Thyroid gland (tissue), 4 donors: Measurements from ENCODE around the gene PAK4. TPM values are rescaled to one million over a fixed set of nuclear protein-coding genes. Genes with fewer than 3 reads are reported as not detected.

Source experiments
- DNase-seq, 2 donors: peaks; one replicate each; pipeline ENCODE4 v3.0.0-alpha.2; 2019
- H3K27ac ChIP-seq, 3 donors: fragments of 200-600 bp; sonication (generic); 1 replicate in 2 of 3; 2 replicates in 1 of 3; pipeline ENCODE4 v1.5.1; 2016 to 2019; ENCODE audit warnings: mild to moderate bottlenecking in 1 of 3, moderate library complexity in 1 of 3
- H3K27me3 ChIP-seq: fragments of 200-600 bp; sonication (generic); one replicate; pipeline ENCODE4 v1.5.1; 2019
- H3K36me3 ChIP-seq, 2 donors: fragments of 200-600 bp; sonication (generic); one replicate each; pipeline ENCODE4 v1.5.1; 2016 to 2019
- H3K4me1 ChIP-seq, 2 donors: fragments of 200-600 bp; sonication (generic); one replicate each; pipeline ENCODE4 v1.5.1; 2017 to 2019
- H3K4me3 ChIP-seq, 3 donors: fragments of 200-600 bp; sonication (generic); replicated peaks in 1 of 3; 1 replicate in 2 of 3; 2 replicates in 1 of 3; pipeline ENCODE4 v1.5.1; 2016; ENCODE audit warnings: mild to moderate bottlenecking in 1 of 3
- H3K9me3 ChIP-seq: fragments of 200-600 bp; sonication (generic); one replicate; pipeline ENCODE4 v1.5.1; 2017
- CTCF ChIP-seq, 6 experiments: fragments of 200-600 bp in 3 of 6; fragments of 450-650 bp in 3 of 6; sonication (generic) in 3 of 6; IDR thresholded peaks; one replicate each; pipeline ENCODE4 v1.5.1; 2016 to 2019; ENCODE audit warnings: antibody characterized with exemption in 6 of 6, mild to moderate bottlenecking in 2 of 6, inconsistent platforms in 1 of 6, moderate library complexity in 1 of 6
- POLR2A ChIP-seq, 2 donors: fragments of 450-650 bp; IDR thresholded peaks; one replicate each; pipeline ENCODE4 v1.6.1; 2017; ENCODE audit warnings: antibody characterized with exemption in 2 of 2, mild to moderate bottlenecking in 2 of 2, moderate library complexity in 1 of 2
- WGBS, 2 donors: methylation state at CpG; one replicate each; pipeline ENCODE4 v1.1.5; 2017; 5-methylcytosine and 5-hydroxymethylcytosine counted together
- intact Hi-C: fragments of 100-400 bp; cut with DNase I; formaldehyde crosslinking; loops from one replicate; pipeline ENCODE4 v1.15.1; 2023
- total RNA-seq, 4 donors: library from RNA; depleted of rRNA; stranded (reverse); fragments of >200 nt; gene quantifications; one replicate each; pipeline ENCODE4 v1.2.3, GENCODE V29; 2016

The PAK4 gene
- total RNA-seq, 4 donors from 2014 or later, result 12.4 to 24.9 (median 23.2) TPM

- intact Hi-C loops, result no loop called here
- Histone ChIP-seq H3K36me3 (peaks cover 30 to 57% of the 10 kb centered on the region in 2 donors), H3K27ac (no peak overlapping the region), H3K27me3 (no peaks in the 10 kb centered on the region), H3K4me3 (no peak overlapping the region), H3K9me3 (no peaks in the 10 kb centered on the region), H3K4me1 (peaks cover 5 to 8% of the 10 kb centered on the region in 2 donors)
- 91 to 94% methylated on average over 8 to 10 of the region's 10 CpGs for WGBS, 2 donors
- DNase-seq, result peak; percentile 38 to 39
- no peak for TF ChIP-seq CTCF (IDR thresholded peaks at IDR 0.05)
- TF ChIP-seq POLR2A (IDR thresholded peaks at IDR 0.05), result no peak
Measured at GRCh38 chr19:39177110-39177699, 51.6 kb downstream of the PAK4 start.

DNA sequence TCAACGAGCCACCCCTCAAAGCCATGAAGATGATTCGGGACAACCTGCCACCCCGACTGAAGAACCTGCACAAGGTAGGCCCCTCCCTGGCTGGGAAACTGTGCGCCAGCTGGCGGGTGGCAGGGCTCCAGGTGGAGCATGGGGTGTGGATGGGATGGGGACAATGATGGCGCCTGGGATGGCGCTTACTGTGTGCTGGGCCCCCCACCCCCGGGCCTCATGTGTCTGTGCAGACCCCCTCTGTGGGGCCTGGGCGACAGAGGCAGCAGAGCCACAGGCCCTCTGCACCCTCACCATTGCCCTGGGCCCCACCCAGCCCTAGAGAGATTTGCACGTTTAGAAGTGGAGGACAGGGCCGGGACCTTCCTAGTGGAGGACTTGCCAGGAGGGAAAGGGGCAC is 52.1 kb downstream of the PAK4 start:
- Histone ChIP-seq H3K36me3 (peaks cover 26 to 53% of the 10 kb centered on the region in 2 donors), H3K4me1 (peaks cover 5 to 8% of the 10 kb centered on the region in 2 donors), H3K27ac (no peak overlapping the region), H3K4me3 (no peak overlapping the region), H3K9me3 (no peaks in the 10 kb centered on the region), H3K27me3 (no peaks in the 10 kb centered on the region)
- no peak for DNase-seq
- TF ChIP-seq CTCF (IDR thresholded peaks at IDR 0.05), result no peak
- no peak for TF ChIP-seq POLR2A (IDR thresholded peaks at IDR 0.05)
- intact Hi-C loops, result no loop called here
- 87 to 93% methylated on average over 7 to 9 of the region's 11 CpGs for WGBS, 2 donors

DNA sequence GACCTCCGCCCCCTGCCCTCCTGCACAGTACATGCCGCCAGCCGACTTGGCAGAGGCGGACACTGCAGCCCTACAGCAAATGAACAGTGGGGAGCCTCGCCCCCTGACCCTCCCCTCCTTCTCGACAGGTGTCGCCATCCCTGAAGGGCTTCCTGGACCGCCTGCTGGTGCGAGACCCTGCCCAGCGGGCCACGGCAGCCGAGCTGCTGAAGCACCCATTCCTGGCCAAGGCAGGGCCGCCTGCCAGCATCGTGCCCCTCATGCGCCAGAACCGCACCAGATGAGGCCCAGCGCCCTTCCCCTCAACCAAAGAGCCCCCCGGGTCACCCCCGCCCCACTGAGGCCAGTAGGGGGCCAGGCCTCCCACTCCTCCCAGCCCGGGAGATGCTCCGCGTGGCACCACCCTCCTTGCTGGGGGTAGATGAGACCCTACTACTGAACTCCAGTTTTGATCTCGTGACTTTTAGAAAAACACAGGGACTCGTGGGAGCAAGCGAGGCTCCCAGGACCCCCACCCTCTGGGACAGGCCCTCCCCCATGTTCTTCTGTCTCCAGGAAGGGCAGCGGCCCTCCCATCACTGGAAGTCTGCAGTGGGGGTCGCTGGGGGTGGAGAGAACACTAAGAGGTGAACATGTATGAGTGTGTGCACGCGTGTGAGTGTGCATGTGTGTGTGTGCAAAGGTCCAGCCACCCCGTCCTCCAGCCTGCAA is 52.9 kb downstream of the PAK4 start:
- 89 to 91% methylated on average over 24 to 26 of the region's 30 CpGs for WGBS, 2 donors
- intact Hi-C loops, result no loop called here
- DNase-seq, result no peak
- Histone ChIP-seq H3K27me3 (no peaks in the 10 kb centered on the region), H3K27ac (no peak overlapping the region), H3K36me3 (peaks cover 19 to 48% of the 10 kb centered on the region in 2 donors), H3K4me1 (peaks cover 5 to 8% of the 10 kb centered on the region in 2 donors), H3K9me3 (no peaks in the 10 kb centered on the region), H3K4me3 (no peak overlapping the region)
- TF ChIP-seq POLR2A (IDR thresholded peaks at IDR 0.05), result no peak
- TF ChIP-seq CTCF (IDR thresholded peaks at IDR 0.05), result no peak

GRCh38 chr19:39179754-39180153 is 54.2 kb downstream of the PAK4 start:
- intact Hi-C loops, result no loop called here

More at GRCh38 chr19:39179754-39180153, 54.2 kb downstream of the PAK4 start:
- H3K4me3 ChIP-seq, result no peak overlapping the region
- H3K27ac ChIP-seq, result no peak overlapping the region
- H3K4me1 ChIP-seq, result peaks cover 5 to 8% of the 10 kb centered on the region in 2 donors
- no peak for DNase-seq
- 88 to 94% methylated on average over 5 to 9 of the region's 10 CpGs for WGBS, 2 donors
- peaks cover 7 to 36% of the 10 kb centered on the region in 2 donors for H3K36me3 ChIP-seq
- H3K27me3 ChIP-seq, result no peaks in the 10 kb centered on the region
- H3K9me3 ChIP-seq, result no peaks in the 10 kb centered on the region
- TF ChIP-seq POLR2A (IDR thresholded peaks at IDR 0.05), result no peak
- TF ChIP-seq CTCF (IDR thresholded peaks at IDR 0.05), result no peak
